PC-3 (cell line): ENCODE measurements around the gene HOXD10. TPM values are rescaled to one million over a fixed set of nuclear protein-coding genes. Genes with fewer than 3 reads are reported as not detected.

ENCODE experiments used
- ATAC-seq: fragments of 200-7000 bp; cut with Tn5 transposase; 2 replicates; pipeline ENCODE4 v1.9.1; 2020; ENCODE audit warnings: mild to moderate bottlenecking, moderate library complexity
- BruUV-seq: library from RNA; stranded (reverse); fragments of 400-500 nt; replicated peaks from 2 replicates; lab custom pipeline; 2021; lab: Mats Ljungman, UMichigan
- CTCF ChIA-PET: fragments of 300-600 bp; sonication (Branson Sonifier 250); formaldehyde crosslinking; loops from one replicate; lab custom pipeline; 2022; ENCODE audit warnings: antibody characterized with exemption; lab: Charles Lee
- POLR2A ChIA-PET: fragments of 300-600 bp; sonication (Branson Sonifier 250); formaldehyde crosslinking; loops from one replicate; lab custom pipeline; 2022; ENCODE audit warnings: antibody characterized with exemption; ENCODE audit not compliant: unreplicated experiment; lab: Charles Lee
- DNase-seq: peaks from one replicate; pipeline ENCODE4 v3.0.0-alpha.2; 2015
- H2AFZ ChIP-seq: fragments of 300-600 bp; sonication (generic); 2 replicates; pipeline ENCODE4 v1.6.0; 2016; ENCODE audit warnings: antibody characterized with exemption, low read length
- H3F3A ChIP-seq: fragments of 300-600 bp; sonication (generic); one replicate; pipeline ENCODE4 v1.6.0; 2017; ENCODE audit warnings: antibody characterized with exemption, low read length, control low read depth, mild to moderate bottlenecking; ENCODE audit not compliant: unreplicated experiment
- H3K27ac ChIP-seq: fragments of 300-600 bp; sonication (generic); 2 replicates; pipeline ENCODE4 v1.5.1; 2016; ENCODE audit warnings: mild to moderate bottlenecking, low read length
- H3K27me3 ChIP-seq: fragments of 300-600 bp; sonication (generic); 2 replicates; pipeline ENCODE4 v1.6.1; 2016; ENCODE audit warnings: low read length, mixed read lengths
- H3K36me3 ChIP-seq: fragments of 300-600 bp; sonication (generic); 2 replicates; pipeline ENCODE4 v1.6.1; 2016; ENCODE audit warnings: low read depth, mixed run types, low read length, mixed read lengths
- H3K4me1 ChIP-seq: fragments of 300-600 bp; sonication (generic); 2 replicates; pipeline ENCODE4 v1.5.1; 2016; ENCODE audit warnings: low read length; ENCODE audit not compliant: insufficient read depth
- H3K4me2 ChIP-seq: fragments of 300-600 bp; sonication (generic); 2 replicates; pipeline ENCODE4 v1.6.0; 2016; ENCODE audit warnings: low read length
- H3K4me3 ChIP-seq: fragments of 300-600 bp; sonication (generic); 2 replicates; pipeline ENCODE4 v1.5.1; 2016; ENCODE audit warnings: mild to moderate bottlenecking, low read length, mixed read lengths
- H3K79me2 ChIP-seq: fragments of 300-600 bp; sonication (generic); 2 replicates; pipeline ENCODE4 v1.6.1; 2017; ENCODE audit warnings: low read length, mixed read lengths
- H3K9ac ChIP-seq: fragments of 300-600 bp; sonication (generic); 2 replicates; pipeline ENCODE4 v1.6.0; 2016; ENCODE audit warnings: mild to moderate bottlenecking, low read length
- H3K9me2 ChIP-seq: fragments of 300-600 bp; sonication (generic); replicated peaks from 2 replicates; pipeline ENCODE4 v1.6.1; 2016; ENCODE audit warnings: mixed run types, low read length, mixed read lengths
- H3K9me3 ChIP-seq: fragments of 300-600 bp; sonication (generic); 2 replicates; pipeline ENCODE4 v1.6.1; 2016; ENCODE audit warnings: low read length, mixed read lengths
- H4K20me1 ChIP-seq: fragments of 300-600 bp; sonication (generic); 2 replicates; pipeline ENCODE4 v1.6.1; 2016; ENCODE audit warnings: low read length, mixed read lengths
- CTCF ChIP-seq: fragments of 300-600 bp; sonication (generic); conservative IDR thresholded peaks from 2 replicates; pipeline ENCODE4 v1.5.1; 2017; ENCODE audit warnings: antibody characterized with exemption, low read depth, mild to moderate bottlenecking, low read length
- EZH2 ChIP-seq: fragments of 300-600 bp; sonication (generic); IDR thresholded peaks from one replicate; pipeline ENCODE4 v1.6.1; 2017; ENCODE audit warnings: antibody characterized with exemption, mild to moderate bottlenecking, low read length; ENCODE audit not compliant: unreplicated experiment
- EZH2phosphoT487 ChIP-seq: fragments of 300-600 bp; sonication (generic); IDR thresholded peaks from 2 replicates; pipeline ENCODE4 v1.6.1; 2018; ENCODE audit warnings: mild to moderate bottlenecking, antibody characterized with exemption, low read length, borderline replicate concordance
- intact Hi-C: fragments of 100-400 bp; cut with micrococcal nuclease; formaldehyde crosslinking; loops from 2 replicates; pipeline ENCODE4 v1.9.0; 2023
- total RNA-seq: library from RNA; depleted of rRNA; stranded (reverse); fragments of >200 nt; gene quantifications from 2 replicates; pipeline ENCODE4 v1.2.3, GENCODE V29; 2014

The HOXD10 gene
- total RNA-seq, 1 experiment from 2014 or later = not detected

GRCh38 chr2:176112375-176113302 is 3.9 kb upstream of the HOXD10 start:
- no peaks in the 10 kb centered on the region for H3K79me2 ChIP-seq
- H3K9ac ChIP-seq = no peak overlapping the region
- no peaks in the 10 kb centered on the region for H4K20me1 ChIP-seq
- no peak overlapping the region for H3K27ac ChIP-seq
- no peak for TF ChIP-seq EZH2
- no peak for TF ChIP-seq CTCF
- no peak for TF ChIP-seq EZH2phosphoT487
- no peaks in the 10 kb centered on the region for H3K4me1 ChIP-seq
- CTCF ChIA-PET = no interaction called here
- no peak overlapping the region for H2AFZ ChIP-seq
- no peak overlapping the region for H3K4me2 ChIP-seq
- H3K27me3 ChIP-seq = peaks cover 26% of the 10 kb centered on the region; the same call in 1 of the 2 replicates
- DNase-seq (no peak), ATAC-seq (no peak)
- POLR2A ChIA-PET = no interaction called here
- H3K9me3 ChIP-seq = no peaks in the 10 kb centered on the region
- no TSS peak for BruUV-seq
- intact Hi-C loops = loop anchor here (5.0 kb wide), 2 partner anchors 700 to 1035 kb away; no protein-coding TSS in a partner anchor
- no peaks in the 10 kb centered on the region for H3F3A ChIP-seq
- H3K9me2 ChIP-seq = no peaks in the 10 kb centered on the region
- H3K4me3 ChIP-seq = no peak overlapping the region
- no peaks in the 10 kb centered on the region for H3K36me3 ChIP-seq

GRCh38 chr2:176114120-176114929 is 2.3 kb upstream of the HOXD10 start:
- peak; percentile 17 for DNase-seq
- ChIA-PET POLR2A (no interaction called here), CTCF (interaction anchor here (0.6 kb wide), 1 partner anchor 538 kb away, joined by 3 read pairs; no protein-coding TSS in a partner anchor)
- Histone ChIP-seq H4K20me1 (no peaks in the 10 kb centered on the region), H3K9me2 (no peaks in the 10 kb centered on the region), H3K4me1 (no peaks in the 10 kb centered on the region), H3K9ac (no peak overlapping the region), H3K36me3 (no peaks in the 10 kb centered on the region), H3K79me2 (no peaks in the 10 kb centered on the region), H3K4me2 (peak overlapping the region; percentile 42; the same call in 1 of the 2 replicates), H3K9me3 (no peaks in the 10 kb centered on the region), H3K27me3 (peaks cover 26% of the 10 kb centered on the region; the same call in 1 of the 2 replicates), H3F3A (no peaks in the 10 kb centered on the region), H3K27ac (no peak overlapping the region), H2AFZ (no peak overlapping the region), H3K4me3 (no peak overlapping the region)
- TF ChIP-seq EZH2 (no peak), EZH2phosphoT487 (no peak), CTCF (no peak)
- ATAC-seq = peak; percentile 51; the same call in 1 of the 2 replicates
- BruUV-seq = no TSS peak
- intact Hi-C loops = loop anchor here (5.0 kb wide), 2 partner anchors 698 to 1033 kb away; no protein-coding TSS in a partner anchor
